HepG2 (cell line): ENCODE results near the gene CHAF1B. TPM values are rescaled to one million over a fixed set of nuclear protein-coding genes. Genes with fewer than 3 reads are reported as not detected.
"Not testable (repeated sequence)": the region's sequence is repeated elsewhere in the genome, so short reads cannot be mapped to it uniquely, and the experiment has no call there.

Experiments
- ATAC-seq: fragments of 200-7000 bp; cut with Tn5 transposase; 3 replicates; pipeline ENCODE4 v1.9.1; 2020; ENCODE audit warnings: mild to moderate bottlenecking, moderate library complexity
- BruUV-seq: library from RNA; stranded (reverse); fragments of 400-500 nt; replicated peaks from 2 replicates; lab custom pipeline; 2021; lab: Mats Ljungman, UMichigan
- CTCF ChIA-PET: fragments of 300-600 bp; formaldehyde crosslinking; extraction: SDS; loops from one replicate; lab custom pipeline; 2021; ENCODE audit warnings: low total read pairs, inconsistent platforms, low intra/inter-chr PET ratio; lab: Yijun Ruan, JAX
- POLR2A ChIA-PET: fragments of 350-600 bp; sonication (Branson Sonifier 250); formaldehyde crosslinking; loops from one replicate; lab custom pipeline; 2020; ENCODE audit warnings: antibody characterized with exemption, inconsistent platforms; lab: Yijun Ruan, JAX
- DNase-seq: peaks from one replicate; pipeline ENCODE4 v3.0.0-alpha.2; 2015; ENCODE audit warnings: low spot score
- FAIRE-seq: peaks from 3 replicates; lab custom pipeline; 2011; peaks lifted over from hg19 to GRCh38; lab: Jason Lieb, UNC
- H2AFZ ChIP-seq: one replicate; pipeline ENCODE4 v1.6.1; 2011; ENCODE audit warnings: low read length, inconsistent platforms
- H3K27ac ChIP-seq: fragments of 300-600 bp; 3 replicates; pipeline ENCODE4 v1.8.0; 2011; ENCODE audit warnings: mixed run types, mild to moderate bottlenecking, mixed read lengths, low read length, inconsistent platforms; ENCODE audit not compliant: insufficient read depth; ENCODE audit errors: extremely low read length
- H3K27me3 ChIP-seq, 2 experiments: fragments of 200-600 bp in 1 of 2; 2 replicates in 1 of 2; 3 replicates in 1 of 2; pipeline versions ENCODE4 v1.6.0 to v1.8.0; 2011; ENCODE audit warnings: low read length in 2 of 2, mild to moderate bottlenecking in 2 of 2, moderate library complexity in 2 of 2, inconsistent platforms in 1 of 2; ENCODE audit not compliant: insufficient read depth in 2 of 2, control insufficient read depth in 1 of 2
- H3K36me3 ChIP-seq, 2 experiments: fragments of 200-600 bp in 1 of 2; replicated peaks in 1 of 2; 2 replicates in 1 of 2; 3 replicates in 1 of 2; pipeline versions ENCODE4 v1.5.1 to v1.8.0; 2011; ENCODE audit warnings: low read length in 2 of 2, inconsistent platforms in 1 of 2; ENCODE audit not compliant: insufficient read depth in 2 of 2, control insufficient read depth in 1 of 2
- H3K4me1 ChIP-seq: 2 replicates; pipeline ENCODE4 v1.5.1; 2012; ENCODE audit warnings: low read length, inconsistent platforms; ENCODE audit not compliant: insufficient read depth
- H3K4me2 ChIP-seq: 2 replicates; pipeline ENCODE4 v1.6.0; 2011; ENCODE audit warnings: low read depth, low read length, inconsistent platforms
- H3K4me3 ChIP-seq, 3 experiments: fragments of 200-600 bp in 1 of 3; sonication (generic), shearing (Covaris generic) in 1 of 3; replicated peaks in 1 of 3; 2 replicates each; pipeline ENCODE4 v1.5.1; 2011 to 2016; ENCODE audit warnings: low read length in 3 of 3, inconsistent platforms in 2 of 3, low read depth in 2 of 3, mild to moderate bottlenecking in 2 of 3, control low read depth in 1 of 3, mixed read lengths in 1 of 3; ENCODE audit not compliant: insufficient read depth in 1 of 3
- H3K79me2 ChIP-seq: one replicate; pipeline ENCODE4 v1.6.1; 2011; ENCODE audit warnings: low read length, inconsistent platforms; ENCODE audit not compliant: insufficient read depth
- H3K9ac ChIP-seq: 2 replicates; pipeline ENCODE4 v1.6.0; 2011; ENCODE audit warnings: mild to moderate bottlenecking, low read depth, low read length, inconsistent platforms; ENCODE audit not compliant: insufficient read depth
- H3K9me3 ChIP-seq: 2 replicates; pipeline ENCODE4 v1.5.1; 2012; ENCODE audit warnings: mild to moderate bottlenecking, low read length
- H4K20me1 ChIP-seq: 2 replicates; pipeline ENCODE4 v1.6.0; 2011; ENCODE audit warnings: inconsistent platforms, mild to moderate bottlenecking, low read length, moderate library complexity; ENCODE audit not compliant: insufficient read depth
- ATRX ChIP-seq: sonication (generic); formaldehyde crosslinking; IDR thresholded peaks from 2 replicates; pipeline ENCODE4 v1.4.0; 2020; ENCODE audit warnings: missing genetic modification reagents, borderline replicate concordance
- CEBPB ChIP-seq: IDR thresholded peaks from 2 replicates; pipeline ENCODE4 v1.6.1; 2011; ENCODE audit warnings: low read depth, low read length, improper control_type of control experiment, borderline replicate concordance
- WGBS: methylation state at CpG from one replicate; pipeline ENCODE4 v1.1.6; 2017; ENCODE audit warnings: low lambda C conversion rate; 5-methylcytosine and 5-hydroxymethylcytosine counted together
- in situ Hi-C: cut with HindIII; loops from 2 replicates; pipeline ENCODE4 v1.10.0; 2017; ENCODE audit warnings: low pct_unique_long_range_greater_than_20kb; ENCODE audit not compliant: extremely low pct_ligation_motif_present
- intact Hi-C: fragments of 100-400 bp; cut with micrococcal nuclease; formaldehyde crosslinking; loops from one replicate; pipeline ENCODE4 v1.10.0; 2022; ENCODE audit not compliant: unreplicated experiment
- polyA plus RNA-seq, 8 experiments: library from polyadenylated mRNA; depleted of rRNA in 3 of 8; stranded (reverse) in 7 of 8; unstranded in 1 of 8; fragments of >200 nt; fragmentation: Illumina TruSeq in 4 of 8; extraction: Trizol in 4 of 8; gene quantifications; 2 replicates each; pipeline versions ENCODE4 v1.2.1 to v1.2.3, GENCODE V29; 2011 to 2016; ENCODE audit warnings: low read depth in 4 of 8, missing spikeins in 1 of 8, mixed read lengths in 1 of 8; ENCODE audit not compliant: insufficient read depth in 1 of 8
- total RNA-seq, 5 experiments: library from RNA; depleted of rRNA; stranded (reverse); fragments of >200 nt; fragmentation: Illumina TruSeq; extraction: Trizol; gene quantifications; 2 replicates each; pipeline ENCODE4 v1.2.3, GENCODE V29; 2016; ENCODE audit warnings: low read depth in 1 of 5
- TF ChIP-seq, protein P1 (sequence below): sonication (generic); formaldehyde crosslinking; IDR thresholded peaks from 2 replicates; pipeline ENCODE4 v1.8.1; 2023; ENCODE audit warnings: mild to moderate bottlenecking, missing genetic modification reagents, borderline replicate concordance
- TF ChIP-seq, protein P2 (sequence below): sonication (generic); formaldehyde crosslinking; IDR thresholded peaks from 2 replicates; pipeline ENCODE4 v1.4.0; 2020; ENCODE audit warnings: missing genetic modification reagents, mild to moderate bottlenecking, borderline replicate concordance

The CHAF1B gene
- total and polyA plus RNA-seq, 2 of the 13 experiments (the other 11 are each of a cell fraction or from before 2014, with no cell fraction given) = 5.1 to 14.1 TPM

DNA sequence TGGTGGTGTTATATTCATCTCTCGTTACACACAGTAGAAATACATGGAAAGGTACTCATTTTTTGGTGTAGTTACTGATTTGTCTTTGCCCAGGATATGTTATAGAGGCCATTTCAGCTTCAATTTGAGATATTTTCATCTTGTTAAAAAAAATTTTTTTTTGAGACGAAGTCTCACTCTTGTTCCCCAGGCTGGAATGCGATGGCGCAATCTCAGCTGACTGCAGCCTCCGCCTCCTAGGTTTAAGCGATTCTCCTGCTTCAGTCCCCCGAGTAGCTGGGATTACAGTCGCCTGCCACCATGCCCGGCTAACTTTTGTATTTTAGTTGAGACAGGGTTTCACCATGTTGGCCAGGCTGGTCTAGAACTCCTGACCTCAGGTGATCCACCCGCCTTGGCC lies 46.2 kb upstream of the CHAF1B start:
- Histone ChIP-seq H4K20me1 (peaks cover 2% of the 10 kb centered on the region; the same call in 1 of the 2 replicates), H3K4me2 (no peak overlapping the region), H3K36me3 (peaks cover 10 to 66% of the 10 kb centered on the region in 2 experiments; a peak in 4 of 5 replicates), H3K79me2 (peaks cover 9% of the 10 kb centered on the region), H3K4me1 (no peaks in the 10 kb centered on the region), H3K27ac (no peak overlapping the region), H2AFZ (no peak overlapping the region), H3K4me3 (no peak overlapping the region), H3K9ac (no peak overlapping the region), H3K27me3 (no peaks in the 10 kb centered on the region), H3K9me3 (no peaks in the 10 kb centered on the region)
- in situ Hi-C loops = no loop called here
- ATAC-seq (no peak), DNase-seq (no peak), FAIRE-seq (no peak)
- ChIA-PET POLR2A (no interaction called here), CTCF (no interaction called here)
- intact Hi-C loops = no loop called here
- 95% methylated on average over 10 of the region's 10 CpGs for WGBS
- TF ChIP-seq, protein P1, sequence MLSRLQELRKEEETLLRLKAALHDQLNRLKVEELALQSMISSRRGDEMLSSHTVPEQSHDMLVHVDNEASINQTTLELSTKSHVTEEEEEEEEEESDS = no peak
- TF ChIP-seq, protein P2, sequence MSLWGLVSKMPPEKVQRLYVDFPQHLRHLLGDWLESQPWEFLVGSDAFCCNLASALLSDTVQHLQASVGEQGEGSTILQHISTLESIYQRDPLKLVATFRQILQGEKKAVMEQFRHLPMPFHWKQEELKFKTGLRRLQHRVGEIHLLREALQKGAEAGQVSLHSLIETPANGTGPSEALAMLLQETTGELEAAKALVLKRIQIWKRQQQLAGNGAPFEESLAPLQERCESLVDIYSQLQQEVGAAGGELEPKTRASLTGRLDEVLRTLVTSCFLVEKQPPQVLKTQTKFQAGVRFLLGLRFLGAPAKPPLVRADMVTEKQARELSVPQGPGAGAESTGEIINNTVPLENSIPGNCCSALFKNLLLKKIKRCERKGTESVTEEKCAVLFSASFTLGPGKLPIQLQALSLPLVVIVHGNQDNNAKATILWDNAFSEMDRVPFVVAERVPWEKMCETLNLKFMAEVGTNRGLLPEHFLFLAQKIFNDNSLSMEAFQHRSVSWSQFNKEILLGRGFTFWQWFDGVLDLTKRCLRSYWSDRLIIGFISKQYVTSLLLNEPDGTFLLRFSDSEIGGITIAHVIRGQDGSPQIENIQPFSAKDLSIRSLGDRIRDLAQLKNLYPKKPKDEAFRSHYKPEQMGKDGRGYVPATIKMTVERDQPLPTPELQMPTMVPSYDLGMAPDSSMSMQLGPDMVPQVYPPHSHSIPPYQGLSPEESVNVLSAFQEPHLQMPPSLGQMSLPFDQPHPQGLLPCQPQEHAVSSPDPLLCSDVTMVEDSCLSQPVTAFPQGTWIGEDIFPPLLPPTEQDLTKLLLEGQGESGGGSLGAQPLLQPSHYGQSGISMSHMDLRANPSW (CRISPR knock-in tag) = no peak
- TF ChIP-seq ATRX (CRISPR knock-in tag) (no peak), CEBPB (peak; percentile 30; the same call in 1 of the 2 replicates)
- no TSS peak for BruUV-seq

DNA sequence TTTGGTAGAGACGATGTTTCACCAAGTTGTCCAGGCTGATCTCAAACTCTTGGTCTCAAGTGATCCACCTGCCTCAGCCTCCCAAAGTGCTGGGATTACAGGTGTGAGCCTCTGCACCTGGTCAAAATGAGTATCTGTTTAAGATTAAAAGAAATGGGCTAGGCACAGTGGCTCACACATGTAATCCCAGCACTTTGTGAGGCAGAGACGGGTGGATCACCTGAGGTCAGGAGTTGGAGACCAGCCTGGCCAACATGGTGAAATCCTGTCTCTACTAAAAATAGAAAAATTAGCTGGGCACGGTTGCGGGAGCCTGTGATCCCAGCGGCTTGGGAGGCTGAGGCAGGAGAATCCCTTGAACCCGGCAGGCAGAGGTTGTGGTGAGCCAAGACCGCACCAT lies 42.6 kb upstream of the CHAF1B start:
- peaks cover 16 to 76% of the 10 kb centered on the region in 2 experiments; a peak in 4 of 5 replicates for H3K36me3 ChIP-seq
- POLR2A ChIA-PET, H4K20me1 ChIP-seq: not testable (repeated sequence)

More for the DNA sequence above, 42.6 kb upstream of the CHAF1B start:
- H3K9ac ChIP-seq, H3K9me3 ChIP-seq, H3K4me1 ChIP-seq, H3K4me3 ChIP-seq, H3K4me2 ChIP-seq, in situ Hi-C loops, H2AFZ ChIP-seq, ATAC-seq, H3K79me2 ChIP-seq, H3K27me3 ChIP-seq, BruUV-seq, CTCF ChIA-PET, DNase-seq, H3K27ac ChIP-seq, intact Hi-C loops, FAIRE-seq: not testable (repeated sequence)
- WGBS = 97% methylated on average over 7 of the region's 7 CpGs
